GM10266 (cell line): ENCODE results near the gene NPAS2.

ENCODE experiments used
- DNase-seq: peaks from one replicate; pipeline ENCODE4 v3.0.0; 2012; ENCODE audit errors: extremely low spot score
- CTCF ChIP-seq: IDR thresholded peaks from 2 replicates; pipeline ENCODE4 v1.5.1; 2012; ENCODE audit warnings: mild to moderate bottlenecking, low read depth; ENCODE audit not compliant: control insufficient read depth, insufficient read depth; ENCODE audit errors: missing control alignments

Gene NPAS2

GRCh38 chr2:100857915-100858314 lies 38.0 kb downstream of the NPAS2 start:
- no peak for DNase-seq
- no peak for TF ChIP-seq CTCF

- no peak for DNase-seq
- TF ChIP-seq CTCF, result no peak
Observed at GRCh38 chr2:100859902-100860301, 40.0 kb downstream of the NPAS2 start.

- no peak for TF ChIP-seq CTCF
- no peak for DNase-seq
Observed at GRCh38 chr2:100861340-100861739, 41.4 kb downstream of the NPAS2 start.

GRCh38 chr2:100862081-100862480 lies 42.1 kb downstream of the NPAS2 start:
- DNase-seq, result no peak
- TF ChIP-seq CTCF, result no peak

- DNase-seq, result no peak
- TF ChIP-seq CTCF, result no peak
Observed at GRCh38 chr2:100865816-100866460, 46.0 kb downstream of the NPAS2 start.

- TF ChIP-seq CTCF, result no peak
- no peak for DNase-seq
Observed at GRCh38 chr2:100868083-100868482, 48.1 kb downstream of the NPAS2 start.

- no peak for TF ChIP-seq CTCF
- no peak for DNase-seq
Observed at GRCh38 chr2:100869120-100869519, 49.2 kb downstream of the NPAS2 start.
